Measurements from ENCODE around the gene CFAP410.

- TF ChIP-seq EZH2 (IDR thresholded peaks at IDR 0.05; ENCODE audit: borderline replicate concordance, low read length): no peak
- TF ChIP-seq, protein P1, sequence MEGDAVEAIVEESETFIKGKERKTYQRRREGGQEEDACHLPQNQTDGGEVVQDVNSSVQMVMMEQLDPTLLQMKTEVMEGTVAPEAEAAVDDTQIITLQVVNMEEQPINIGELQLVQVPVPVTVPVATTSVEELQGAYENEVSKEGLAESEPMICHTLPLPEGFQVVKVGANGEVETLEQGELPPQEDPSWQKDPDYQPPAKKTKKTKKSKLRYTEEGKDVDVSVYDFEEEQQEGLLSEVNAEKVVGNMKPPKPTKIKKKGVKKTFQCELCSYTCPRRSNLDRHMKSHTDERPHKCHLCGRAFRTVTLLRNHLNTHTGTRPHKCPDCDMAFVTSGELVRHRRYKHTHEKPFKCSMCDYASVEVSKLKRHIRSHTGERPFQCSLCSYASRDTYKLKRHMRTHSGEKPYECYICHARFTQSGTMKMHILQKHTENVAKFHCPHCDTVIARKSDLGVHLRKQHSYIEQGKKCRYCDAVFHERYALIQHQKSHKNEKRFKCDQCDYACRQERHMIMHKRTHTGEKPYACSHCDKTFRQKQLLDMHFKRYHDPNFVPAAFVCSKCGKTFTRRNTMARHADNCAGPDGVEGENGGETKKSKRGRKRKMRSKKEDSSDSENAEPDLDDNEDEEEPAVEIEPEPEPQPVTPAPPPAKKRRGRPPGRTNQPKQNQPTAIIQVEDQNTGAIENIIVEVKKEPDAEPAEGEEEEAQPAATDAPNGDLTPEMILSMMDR (conservative IDR thresholded peaks at IDR 0.05 in 1 of 2, IDR thresholded peaks at IDR 0.05 in 1 of 2; ENCODE audit: extremely low read depth in 1 of 2, insufficient read depth in 1 of 2, low read depth in 1 of 2, low read length in 2 of 2): no peak
These were observed 14.4 kb downstream of the CFAP410 start for GRCh38 chr21:44324854-44325107.
